Activated CD8-positive, alpha-beta T cell treated with anti-CD3 and anti-CD28 coated beads for 36 hours (primary cell): ENCODE results near the gene RTRAF. TPM values are rescaled to one million over a fixed set of nuclear protein-coding genes. Genes with fewer than 3 reads are reported as not detected.

Experiments used
- ATAC-seq: fragments of 200-7000 bp; cut with Tn5 transposase; one replicate; pipeline ENCODE4 v1.10.0; 2021; ENCODE audit warnings: mild to moderate bottlenecking, moderate library complexity
- CTCF ChIA-PET: fragments of 350-600 bp; sonication (Branson Sonifier 250); formaldehyde crosslinking; loops from one replicate; lab custom pipeline; 2021; ENCODE audit warnings: antibody characterized with exemption; lab: Charles Lee
- POLR2A ChIA-PET: fragments of 350-600 bp; sonication (Branson Sonifier 250); formaldehyde crosslinking; loops from one replicate; lab custom pipeline; 2021; ENCODE audit warnings: antibody characterized with exemption; lab: Charles Lee
- DNase-seq: peaks from one replicate; pipeline ENCODE4 v3.0.0-alpha.2; 2020
- H3K27ac Mint-ChIP-seq: one replicate; pipeline ENCODE4 v1.8.0; 2021; ENCODE audit warnings: mild to moderate bottlenecking, mixed read lengths
- H3K27me3 Mint-ChIP-seq: one replicate; pipeline ENCODE4 v1.8.0; 2021; ENCODE audit warnings: mixed read lengths
- H3K36me3 Mint-ChIP-seq: one replicate; pipeline ENCODE4 v1.8.0; 2021; ENCODE audit warnings: low read depth, mixed read lengths
- H3K4me1 Mint-ChIP-seq: one replicate; pipeline ENCODE4 v1.8.0; 2021; ENCODE audit warnings: low read depth, mixed read lengths
- H3K4me3 Mint-ChIP-seq: one replicate; pipeline ENCODE4 v1.8.0; 2021; ENCODE audit warnings: mild to moderate bottlenecking, moderate library complexity, mixed read lengths
- H3K9me3 Mint-ChIP-seq: one replicate; pipeline ENCODE4 v1.8.0; 2021; ENCODE audit warnings: mixed read lengths
- CTCF ChIP-seq: fragments of 200-600 bp; IDR thresholded peaks from one replicate; pipeline ENCODE4 v1.8.0; 2022; ENCODE audit warnings: antibody characterized with exemption, mild to moderate bottlenecking
- intact Hi-C: fragments of 100-400 bp; cut with micrococcal nuclease; formaldehyde crosslinking; loops from one replicate; pipeline ENCODE4 v1.10.0; 2022
- total RNA-seq, 2 experiments: library from RNA; stranded (reverse); gene quantifications; one replicate each; pipeline ENCODE4 v1.2.3, GENCODE V29; 2021

Gene RTRAF
- total RNA-seq, 2 experiments from 2014 or later: 230 to 235 TPM

DNA sequence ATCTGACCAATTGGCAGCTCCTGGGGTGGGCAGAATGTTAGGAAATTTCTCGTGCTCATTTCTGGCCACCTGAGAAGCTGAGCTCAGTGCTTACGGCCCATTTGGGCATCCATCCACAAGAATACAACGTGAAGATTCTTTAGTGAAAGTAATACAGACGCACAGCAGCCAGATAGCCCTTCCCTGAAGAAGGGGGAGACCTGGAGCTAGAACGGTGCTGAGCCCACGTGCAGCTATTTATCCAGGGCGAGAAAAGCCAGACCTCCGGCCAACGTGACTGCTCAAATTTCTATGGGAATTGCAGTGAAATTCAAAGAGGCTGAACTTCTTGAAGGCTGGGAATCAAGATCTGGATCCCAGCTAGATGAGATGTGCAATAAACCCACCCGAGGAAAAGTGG lies 58.8 kb downstream of the RTRAF start:
- intact Hi-C loops: loop anchor here (5.0 kb wide), 1 partner anchor 229 kb away; no protein-coding TSS in a partner anchor
- H3K27me3 Mint-ChIP-seq: no peaks in the 10 kb centered on the region
- no peaks in the 10 kb centered on the region for H3K36me3 Mint-ChIP-seq
- POLR2A ChIA-PET: interaction anchor here (1.2 kb wide), 1 partner anchor 22 kb away, joined by 3 read pairs; no protein-coding TSS in a partner anchor
- H3K4me3 Mint-ChIP-seq: no peak overlapping the region
- CTCF ChIA-PET: interaction anchor here (1.1 kb wide), 1 partner anchor 11 kb away, joined by 3 read pairs; no protein-coding TSS in a partner anchor
- no peak for TF ChIP-seq CTCF
- no peaks in the 10 kb centered on the region for H3K9me3 Mint-ChIP-seq
- no peak overlapping the region for H3K27ac Mint-ChIP-seq
- DNase-seq: no peak
- H3K4me1 Mint-ChIP-seq: peaks cover 11% of the 10 kb centered on the region
- no peak for ATAC-seq

DNA sequence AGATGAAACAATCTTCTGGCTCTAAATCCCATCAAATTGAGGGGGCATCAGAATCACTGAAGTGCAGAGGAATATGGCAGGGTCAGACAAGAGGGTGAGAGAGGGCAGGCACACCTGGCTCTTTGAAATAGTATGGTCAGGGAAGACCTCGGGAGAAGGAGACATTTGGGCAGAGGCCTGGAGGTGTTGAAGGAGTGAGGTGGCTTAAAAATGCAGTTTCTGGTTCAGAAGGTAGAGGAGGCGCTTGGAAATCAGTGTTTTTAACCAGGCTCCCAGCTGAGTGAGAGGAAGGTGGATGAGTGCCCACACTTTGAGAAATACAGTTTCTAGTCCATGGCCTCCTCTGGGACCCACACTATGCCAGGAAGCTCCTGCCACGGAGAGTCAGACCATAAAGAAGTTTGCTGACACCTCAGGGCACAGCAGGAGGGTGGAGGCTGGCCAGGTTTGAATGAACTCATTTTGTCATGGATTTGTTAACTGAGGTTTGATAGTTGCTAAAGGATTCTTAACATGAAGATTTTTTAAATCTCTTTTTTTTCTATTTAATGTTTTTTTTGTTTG lies 59.4 kb downstream of the RTRAF start:
- CTCF ChIA-PET: no interaction called here

GRCh38 chr14:52049271-52049670 lies 59.9 kb downstream of the RTRAF start:
- POLR2A ChIA-PET: no interaction called here
- Mint-ChIP-seq H3K4me1 (peaks cover 11% of the 10 kb centered on the region), H3K36me3 (no peaks in the 10 kb centered on the region), H3K9me3 (no peaks in the 10 kb centered on the region), H3K27me3 (peaks cover 2% of the 10 kb centered on the region), H3K27ac (no peak overlapping the region), H3K4me3 (no peak overlapping the region)
- ATAC-seq: no peak
- intact Hi-C loops: loop anchor here (5.0 kb wide), 1 partner anchor 228 kb away; no protein-coding TSS in a partner anchor
- CTCF ChIA-PET: no interaction called here
- DNase-seq: no peak
- no peak for TF ChIP-seq CTCF

More for the DNA sequence above, 59.4 kb downstream of the RTRAF start:
- intact Hi-C loops: loop anchor here (5.0 kb wide), 1 partner anchor 229 kb away; no protein-coding TSS in a partner anchor
- no peak for DNase-seq
- POLR2A ChIA-PET: no interaction called here
- Mint-ChIP-seq H3K4me3 (no peak overlapping the region), H3K36me3 (no peaks in the 10 kb centered on the region), H3K27me3 (no peaks in the 10 kb centered on the region), H3K4me1 (peaks cover 11% of the 10 kb centered on the region), H3K9me3 (no peaks in the 10 kb centered on the region), H3K27ac (no peak overlapping the region)
- no peak for ATAC-seq
- no peak for TF ChIP-seq CTCF

DNA sequence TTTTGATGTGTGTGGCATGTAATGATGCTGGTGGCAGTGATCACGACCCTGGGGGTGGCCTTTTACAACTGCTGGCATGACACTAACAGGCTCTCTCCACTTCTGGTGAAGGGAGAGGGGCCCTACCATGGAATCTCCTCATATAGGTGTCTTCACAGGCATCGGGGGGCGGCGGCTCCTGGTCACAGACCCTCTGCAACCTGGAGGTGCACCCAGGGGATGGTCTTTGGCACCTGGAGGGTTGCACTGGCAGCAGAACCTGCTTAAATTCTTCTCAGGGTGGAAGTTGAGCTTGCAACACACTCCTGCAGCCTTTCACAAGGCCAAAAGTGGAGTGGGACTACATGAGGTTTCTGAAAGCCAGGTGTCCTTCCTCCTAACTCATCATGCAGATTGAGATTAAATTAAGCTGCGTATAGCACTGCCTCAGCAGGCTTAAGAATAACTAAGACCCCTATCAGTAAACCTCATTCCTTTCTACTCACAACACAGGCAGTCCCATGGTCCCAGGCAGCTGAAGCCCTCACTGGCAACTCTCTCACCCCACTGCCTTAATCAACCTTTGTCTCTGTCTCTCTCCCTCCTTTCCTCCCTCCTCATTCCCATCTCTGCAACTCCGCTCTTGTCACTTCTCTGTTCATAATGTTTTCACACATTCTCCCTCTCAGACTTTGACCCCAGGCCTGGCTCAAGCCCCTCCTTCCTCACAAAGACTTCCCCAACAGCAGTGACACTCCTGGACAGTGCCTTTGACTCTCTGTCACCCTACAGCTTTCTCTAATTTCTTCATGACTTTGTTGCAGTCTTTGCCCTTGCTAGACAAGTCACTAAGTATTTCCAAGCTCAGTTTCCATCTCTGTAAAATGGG lies 60.6 kb downstream of the RTRAF start:
- Mint-ChIP-seq H3K27me3 (peaks cover 2% of the 10 kb centered on the region), H3K9me3 (no peaks in the 10 kb centered on the region), H3K4me3 (no peak overlapping the region), H3K4me1 (peaks cover 9% of the 10 kb centered on the region), H3K27ac (no peak overlapping the region), H3K36me3 (no peaks in the 10 kb centered on the region)
- POLR2A ChIA-PET: no interaction called here
- no peak for TF ChIP-seq CTCF
- intact Hi-C loops: loop anchor here (5.0 kb wide), 1 partner anchor 227 kb away; no protein-coding TSS in a partner anchor
- no peak for DNase-seq
- CTCF ChIA-PET: no interaction called here
- no peak for ATAC-seq

DNA sequence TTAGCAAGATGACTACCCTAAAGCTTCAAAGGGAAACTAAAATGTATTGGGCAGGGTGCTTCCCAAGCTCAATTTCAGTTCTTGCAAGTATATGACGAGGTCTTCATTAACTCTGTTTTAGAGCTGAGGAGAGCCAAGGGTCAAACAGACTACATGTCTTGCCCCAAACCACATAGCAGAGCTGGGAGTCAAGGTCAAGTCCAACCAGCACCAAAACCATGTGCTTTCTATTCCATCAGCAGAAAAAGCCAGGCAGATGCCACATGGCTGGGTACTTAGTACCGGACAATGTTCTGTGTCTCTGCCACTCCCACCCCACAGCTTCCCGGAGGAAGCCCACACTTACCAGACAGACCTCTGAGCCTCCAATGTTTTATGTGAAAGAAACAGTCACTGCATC lies 61.9 kb downstream of the RTRAF start:
- peaks cover 4% of the 10 kb centered on the region for H3K27me3 Mint-ChIP-seq
- H3K27ac Mint-ChIP-seq: no peak overlapping the region
- no peak for ATAC-seq
- ChIA-PET POLR2A (no interaction called here), CTCF (no interaction called here)
- H3K4me1 Mint-ChIP-seq: no peaks in the 10 kb centered on the region
- H3K9me3 Mint-ChIP-seq: no peaks in the 10 kb centered on the region
- no peak for DNase-seq
- intact Hi-C loops: no loop called here
- no peak for TF ChIP-seq CTCF
- H3K36me3 Mint-ChIP-seq: no peaks in the 10 kb centered on the region
- no peak overlapping the region for H3K4me3 Mint-ChIP-seq
